Sigmoid colon (tissue), 7 donors: ENCODE measurements around the gene WRAP73. TPM values are rescaled to one million over a fixed set of nuclear protein-coding genes. Genes with fewer than 3 reads are reported as not detected.
A peak's percentile ranks its signal among the peaks of the same experiment; 100 is the strongest.

Experiments
- DNase-seq: peaks from one replicate; pipeline ENCODE4 v3.0.0-alpha.2; 2019
- H3K27ac ChIP-seq, 4 donors: fragments of 200-600 bp; sonication (generic); one replicate each; pipeline ENCODE4 v1.5.1; 2016 to 2019; ENCODE audit warnings: mild to moderate bottlenecking in 1 of 4
- H3K27me3 ChIP-seq, 3 donors: fragments of 200-600 bp; sonication (generic); one replicate each; pipeline ENCODE4 v1.5.1; 2019; ENCODE audit warnings: mild to moderate bottlenecking in 1 of 3
- H3K36me3 ChIP-seq, 4 donors: fragments of 200-600 bp; sonication (generic); one replicate each; pipeline ENCODE4 v1.5.1; 2016 to 2019
- H3K4me1 ChIP-seq, 4 donors: fragments of 200-600 bp; sonication (generic); one replicate each; pipeline ENCODE4 v1.5.1; 2017 to 2019
- H3K4me3 ChIP-seq, 4 donors: fragments of 200-600 bp; sonication (generic); one replicate each; pipeline ENCODE4 v1.5.1; 2017 to 2019; ENCODE audit warnings: mild to moderate bottlenecking in 2 of 4, moderate library complexity in 1 of 4
- H3K9me3 ChIP-seq, 4 donors: fragments of 200-600 bp in 3 of 4; sonication (generic) in 3 of 4; one replicate each; pipeline versions ENCODE4 v1.5.1 to v1.6.1; 2013 to 2019
- CTCF ChIP-seq, 4 experiments: fragments of 450-650 bp in 3 of 4; fragments of 200-600 bp in 1 of 4; IDR thresholded peaks; one replicate each; pipeline ENCODE4 v1.5.1; 2016 to 2019; ENCODE audit warnings: antibody characterized with exemption in 4 of 4, mild to moderate bottlenecking in 3 of 4, moderate library complexity in 2 of 4
- EP300 ChIP-seq, 4 donors: sonication (generic); formaldehyde crosslinking; IDR thresholded peaks; one replicate each; pipeline ENCODE4 v1.6.1; 2017; ENCODE audit warnings: antibody characterized with exemption in 4 of 4
- POLR2A ChIP-seq, 2 donors: fragments of 450-650 bp; IDR thresholded peaks; one replicate each; pipeline ENCODE4 v1.6.1; 2016; ENCODE audit warnings: antibody characterized with exemption in 2 of 2, mild to moderate bottlenecking in 2 of 2, moderate library complexity in 2 of 2
- POLR2AphosphoS5 ChIP-seq, 4 donors: sonication (generic); formaldehyde crosslinking; IDR thresholded peaks; one replicate each; pipeline ENCODE4 v1.6.1; 2017; ENCODE audit warnings: antibody characterized with exemption in 4 of 4
- WGBS, 2 donors: extraction: QIAGEN DNeasy Blood & Tissue Kit; methylation state at CpG; one replicate each; pipeline ENCODE4 v1.1.7; 2013; 5-methylcytosine and 5-hydroxymethylcytosine counted together
- intact Hi-C: fragments of 100-400 bp; cut with DNase I; formaldehyde crosslinking; loops from one replicate; pipeline ENCODE4 v1.15.1; 2023
- polyA plus RNA-seq, 3 donors: library from polyadenylated mRNA; stranded (reverse); fragments of 200-250 nt; gene quantifications; one replicate each; pipeline ENCODE4 v1.2.3, GENCODE V29; 2013
- total RNA-seq, 4 donors: library from RNA; depleted of rRNA; stranded (reverse); fragments of >200 nt; gene quantifications; one replicate each; pipeline ENCODE4 v1.1.0, GENCODE V29; 2016
- donor health status: healthy with polysubstance abuse.
- donor health status: Bipolar disorder and iron deficiency.
- donor health status: healthy.

WRAP73 gene
- total and polyA plus RNA-seq, 7 donors = 11.4 to 24.2 (median 17.2) TPM

- Histone ChIP-seq H3K9me3 (no peaks in the 10 kb centered on the region), H3K27me3 (peaks cover 0 to 59% (median 20%) of the 10 kb centered on the region in 3 donors), H3K27ac (no peak overlapping the region), H3K4me3 (no peak overlapping the region), H3K4me1 (peaks cover 0 to 7% (median 5%) of the 10 kb centered on the region in 4 donors), H3K36me3 (no peaks in the 10 kb centered on the region)
- intact Hi-C loops = no loop called here
- TF ChIP-seq POLR2A (IDR thresholded peaks at IDR 0.05) (no peak), EP300 (IDR thresholded peaks at IDR 0.05) (no peak)
- DNase-seq = no peak
- whole genome bisulfite sequencing, 2 donors = 88 to 92% methylated on average over 22 of the region's 22 CpGs
Observed at GRCh38 chr1:3697104-3697503, 47.2 kb upstream of the WRAP73 start.

GRCh38 chr1:3696689-3697088 lies 46.8 kb upstream of the WRAP73 start:
- WGBS, 2 donors = 81 to 89% methylated on average over 9 of the region's 9 CpGs
- H3K4me3 ChIP-seq = no peak overlapping the region

GRCh38 chr1:3695326-3696217 lies 45.7 kb upstream of the WRAP73 start:
- Histone ChIP-seq H3K27me3 (peaks cover 0 to 55% (median 16%) of the 10 kb centered on the region in 3 donors), H3K4me1 (peaks cover 0 to 7% (median 5%) of the 10 kb centered on the region in 4 donors), H3K9me3 (no peaks in the 10 kb centered on the region), H3K27ac (no peak overlapping the region), H3K4me3 (peak overlapping the region in 2 of 4 donors; percentile 16 to 22), H3K36me3 (no peaks in the 10 kb centered on the region)
- 39 to 43% methylated on average over 33 of the region's 33 CpGs for WGBS, 2 donors
- intact Hi-C loops = no loop called here
- no peak for DNase-seq
- no peak for TF ChIP-seq POLR2AphosphoS5 (IDR thresholded peaks at IDR 0.05)
- no peak for TF ChIP-seq POLR2A (IDR thresholded peaks at IDR 0.05)
- TF ChIP-seq CTCF (IDR thresholded peaks at IDR 0.05) = peak; percentile 9 to 63 (median 44)
- TF ChIP-seq EP300 (IDR thresholded peaks at IDR 0.05) = no peak

More at GRCh38 chr1:3696689-3697088, 46.8 kb upstream of the WRAP73 start:
- no peak for TF ChIP-seq EP300 (IDR thresholded peaks at IDR 0.05)
- no peak for TF ChIP-seq POLR2AphosphoS5 (IDR thresholded peaks at IDR 0.05)
- TF ChIP-seq POLR2A (IDR thresholded peaks at IDR 0.05) = no peak
- no peak for TF ChIP-seq CTCF (IDR thresholded peaks at IDR 0.05)
- DNase-seq = no peak
- no peak overlapping the region for H3K27ac ChIP-seq
- intact Hi-C loops = no loop called here
- H3K27me3 ChIP-seq = peaks cover 0 to 55% (median 19%) of the 10 kb centered on the region in 3 donors
- H3K36me3 ChIP-seq = no peaks in the 10 kb centered on the region
- H3K9me3 ChIP-seq = no peaks in the 10 kb centered on the region
- peaks cover 0 to 7% (median 5%) of the 10 kb centered on the region in 4 donors for H3K4me1 ChIP-seq

- no peak overlapping the region for H3K4me3 ChIP-seq
- H3K4me1 ChIP-seq = peaks cover 0 to 7% (median 5%) of the 10 kb centered on the region in 4 donors
- peaks cover 0 to 48% (median 10%) of the 10 kb centered on the region in 3 donors for H3K27me3 ChIP-seq
- no peak overlapping the region for H3K27ac ChIP-seq
- H3K36me3 ChIP-seq = no peaks in the 10 kb centered on the region
- DNase-seq = no peak
- no peak for TF ChIP-seq POLR2AphosphoS5 (IDR thresholded peaks at IDR 0.05)
- no peak for TF ChIP-seq CTCF (IDR thresholded peaks at IDR 0.05)
- TF ChIP-seq POLR2A (IDR thresholded peaks at IDR 0.05) = no peak
- WGBS, 2 donors = 92% methylated on average over 11 of the region's 11 CpGs
- intact Hi-C loops = no loop called here
- H3K9me3 ChIP-seq = no peaks in the 10 kb centered on the region
Observed at GRCh38 chr1:3693321-3693720, 43.4 kb upstream of the WRAP73 start.

- WGBS, 2 donors = 69 to 80% methylated on average over 13 of the region's 13 CpGs
- H3K27me3 ChIP-seq = peaks cover 0 to 41% (median 3%) of the 10 kb centered on the region in 3 donors
Observed at GRCh38 chr1:3692598-3692997, 42.7 kb upstream of the WRAP73 start.

More at GRCh38 chr1:3692598-3692997, 42.7 kb upstream of the WRAP73 start:
- TF ChIP-seq POLR2A (IDR thresholded peaks at IDR 0.05) = no peak
- no peak overlapping the region for H3K27ac ChIP-seq
- no peaks in the 10 kb centered on the region for H3K36me3 ChIP-seq
- no peak for DNase-seq
- H3K9me3 ChIP-seq = no peaks in the 10 kb centered on the region
- intact Hi-C loops = no loop called here
- peaks cover 0 to 7% (median 5%) of the 10 kb centered on the region in 4 donors for H3K4me1 ChIP-seq
- H3K4me3 ChIP-seq = no peak overlapping the region
